SIG-M5 treated with dmso at 0.1 percent for 504 hours (cell line): ENCODE measurements around the gene CHN1.

ENCODE experiments used
- DNase-seq: peaks from one replicate; lab custom pipeline; 2025; ENCODE audit not compliant: unreplicated experiment; lab: John Stamatoyannopoulos, UW

Gene CHN1

DNA sequence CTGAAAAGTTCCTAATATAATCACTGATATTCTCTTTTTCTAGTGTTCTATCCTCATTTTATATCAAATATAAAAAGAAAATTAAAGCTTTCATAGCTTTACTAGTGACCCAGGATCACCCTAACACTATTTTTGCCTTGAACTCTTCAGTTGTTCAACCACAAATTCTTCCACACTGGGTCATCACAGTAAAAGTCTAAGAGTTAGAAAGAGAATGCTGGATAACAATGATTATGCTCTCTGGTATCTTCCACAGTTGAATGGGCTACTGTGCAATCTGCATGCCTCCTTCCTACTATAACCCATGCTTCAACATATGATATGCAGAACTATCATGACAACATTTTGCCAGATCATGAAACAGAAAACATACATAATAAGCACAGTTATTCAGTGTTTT, 32.3 kb downstream of the CHN1 start:
- no peak for DNase-seq

DNA sequence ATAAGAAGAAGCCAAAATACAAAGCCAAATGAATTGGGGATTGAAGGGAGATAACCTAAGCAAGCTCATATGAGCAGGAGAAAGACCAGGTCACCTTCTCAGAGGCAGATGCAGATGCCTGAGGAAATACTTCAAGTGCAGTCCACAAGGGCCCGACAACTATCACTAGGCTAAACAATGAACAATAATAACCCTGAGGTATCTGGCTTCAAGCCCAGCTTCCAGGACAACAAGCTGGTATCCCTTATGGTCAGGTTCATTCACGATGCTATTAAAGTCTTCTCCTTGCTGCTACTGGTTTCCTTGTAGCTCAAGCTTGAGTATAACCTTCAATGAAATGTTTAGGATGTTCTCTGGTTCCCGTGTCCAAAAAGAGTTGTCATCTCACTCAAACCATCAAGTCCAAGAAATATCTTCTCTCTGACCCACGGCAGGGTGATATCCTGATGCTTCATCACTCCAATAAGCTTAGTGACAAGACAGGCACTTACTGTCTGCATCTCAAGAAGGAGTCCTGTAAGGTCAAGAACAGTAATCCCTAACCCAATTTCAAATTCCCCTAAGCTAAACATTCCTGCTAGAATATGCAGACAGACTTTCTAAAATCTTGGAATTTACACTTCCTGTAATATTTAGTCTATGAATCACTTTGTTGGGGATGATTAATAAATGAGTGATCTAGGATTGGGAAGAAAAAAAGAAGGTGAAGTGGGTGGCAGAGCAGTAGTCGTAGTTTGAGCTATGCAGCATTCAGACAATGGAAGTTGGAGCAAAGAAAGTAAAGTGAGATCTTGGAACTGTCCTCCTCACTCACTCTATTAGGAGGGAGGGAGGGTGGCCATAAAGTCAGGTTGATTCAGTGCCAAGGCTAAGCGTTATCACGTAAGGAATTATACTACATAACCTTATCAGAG, 33.1 kb downstream of the CHN1 start:
- no peak for DNase-seq

DNA sequence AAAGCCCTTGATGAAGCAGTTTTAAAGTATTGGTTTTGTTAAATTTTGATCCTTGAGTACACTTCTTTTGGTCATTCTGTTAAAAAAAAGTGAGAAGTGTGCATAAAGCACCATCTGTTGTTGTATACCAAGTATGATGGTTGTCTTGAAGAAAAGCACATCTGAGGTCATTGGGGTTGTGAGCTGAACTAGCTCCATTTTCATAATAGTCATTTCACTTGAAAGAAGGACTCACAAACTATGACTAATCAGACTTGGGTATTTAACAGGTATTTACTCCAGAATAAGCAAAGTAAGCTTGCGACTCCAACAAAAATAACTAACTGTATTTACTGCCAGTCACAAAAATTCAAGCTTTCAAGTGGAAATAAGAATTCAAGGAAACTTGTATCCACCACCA, 35.1 kb downstream of the CHN1 start:
- no peak for DNase-seq

DNA sequence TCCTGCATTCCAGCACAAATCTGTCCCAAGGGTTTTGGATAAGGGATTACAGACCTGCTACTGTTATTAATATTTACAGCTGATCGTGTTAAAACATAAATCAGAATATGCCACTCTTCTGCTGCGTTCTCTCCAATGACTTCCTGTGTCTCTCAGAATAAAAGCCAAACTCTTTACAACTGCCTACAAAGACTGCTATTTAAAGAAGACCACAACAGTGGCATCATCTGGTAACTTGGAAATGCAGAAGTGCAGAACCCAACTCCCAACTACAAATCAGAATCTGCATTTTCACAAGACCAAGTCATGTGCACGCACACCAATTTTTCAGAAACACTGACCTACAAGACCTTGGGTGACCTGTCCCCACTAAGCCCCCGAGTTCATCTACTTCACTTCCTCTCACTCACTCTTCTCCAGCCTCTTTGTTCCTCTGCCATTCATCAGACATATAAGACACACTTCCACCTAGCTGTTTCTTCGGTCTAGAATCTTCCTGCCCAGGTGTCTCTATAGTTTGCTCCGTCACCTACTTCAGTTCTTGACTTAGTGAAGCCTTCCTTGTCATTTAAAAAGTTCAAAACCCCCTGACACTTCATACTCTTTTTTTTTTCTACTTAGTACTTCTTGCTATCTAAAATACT, 36.0 kb downstream of the CHN1 start:
- no peak for DNase-seq

DNA sequence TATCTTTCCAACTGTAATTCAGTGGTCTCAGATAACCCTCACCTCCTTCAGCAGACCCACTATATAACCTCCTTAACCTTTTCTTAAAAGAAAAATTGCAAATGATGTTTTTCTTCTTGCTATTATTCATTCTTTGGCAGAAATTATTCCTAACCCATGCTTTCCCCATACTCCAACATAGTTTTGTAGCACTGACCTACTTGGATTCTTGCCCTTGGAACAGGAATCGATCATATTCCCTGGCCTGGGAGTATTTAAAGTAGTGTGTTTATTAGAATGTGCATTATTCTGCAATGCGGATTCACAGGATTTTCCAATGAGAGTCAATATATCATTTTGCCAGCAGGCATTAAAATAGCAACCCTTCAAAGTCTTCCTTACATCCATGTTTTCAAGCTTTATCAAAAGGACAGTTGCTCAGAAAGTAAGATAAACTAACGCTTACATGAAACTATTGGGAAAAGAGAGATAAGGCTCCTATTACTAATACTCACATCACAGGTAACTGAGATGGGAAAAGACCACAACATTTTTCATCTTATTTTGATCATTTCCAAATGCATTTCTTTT, 37.4 kb downstream of the CHN1 start:
- no peak for DNase-seq

DNA sequence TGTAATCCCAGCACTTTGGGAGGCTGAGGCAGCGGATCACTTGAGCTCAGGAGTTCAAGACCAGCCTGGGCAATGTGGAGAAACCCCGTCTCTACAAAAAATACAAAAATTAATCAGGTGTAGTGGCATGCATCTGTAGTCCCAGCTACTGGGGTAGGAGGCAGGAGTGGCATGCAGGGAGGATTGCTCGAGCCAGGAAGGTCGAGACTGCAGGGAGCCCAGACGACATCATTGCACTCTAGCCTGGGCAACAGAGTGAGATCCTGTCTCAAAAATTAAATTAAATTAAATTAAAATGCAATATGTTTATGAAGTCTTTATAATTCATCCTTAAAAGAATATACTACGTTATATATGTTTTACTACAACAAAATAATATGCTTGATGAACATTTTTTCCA, 38.1 kb downstream of the CHN1 start:
- DNase-seq, result no peak

DNA sequence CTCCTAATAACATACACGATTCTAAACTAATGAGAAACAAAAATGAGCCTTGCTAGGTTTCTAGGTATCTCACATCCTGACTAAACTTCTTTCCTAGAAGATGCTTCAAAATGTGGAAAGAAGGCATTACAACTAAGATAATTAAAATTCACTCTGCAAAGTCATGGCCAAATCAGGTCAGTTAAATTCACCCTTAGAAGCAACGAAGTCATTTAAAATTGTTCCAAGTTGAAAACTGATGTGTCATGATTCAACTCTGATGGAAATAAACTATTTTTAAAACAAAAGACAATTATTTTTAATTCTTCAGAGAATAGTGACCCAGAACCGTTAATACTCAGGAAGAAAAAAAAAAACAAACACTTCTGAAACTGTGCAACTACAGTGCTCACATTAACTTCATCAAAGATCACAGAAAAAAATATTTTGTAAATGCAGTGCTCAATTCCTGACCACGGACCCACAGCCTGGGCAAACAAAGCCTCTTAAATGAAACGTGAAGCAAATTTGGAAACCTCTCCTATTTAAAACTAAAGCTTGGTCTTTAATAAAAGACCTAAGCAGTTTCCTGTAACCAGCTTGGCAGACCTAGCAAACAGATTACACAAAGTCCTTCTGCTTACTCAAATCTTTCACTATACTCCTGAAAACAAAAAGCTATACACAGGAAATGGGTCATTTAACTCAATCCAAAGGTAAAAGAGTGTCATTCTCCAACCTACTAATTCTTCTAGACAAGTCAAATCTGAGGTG, 39.0 kb downstream of the CHN1 start:
- no peak for DNase-seq

DNA sequence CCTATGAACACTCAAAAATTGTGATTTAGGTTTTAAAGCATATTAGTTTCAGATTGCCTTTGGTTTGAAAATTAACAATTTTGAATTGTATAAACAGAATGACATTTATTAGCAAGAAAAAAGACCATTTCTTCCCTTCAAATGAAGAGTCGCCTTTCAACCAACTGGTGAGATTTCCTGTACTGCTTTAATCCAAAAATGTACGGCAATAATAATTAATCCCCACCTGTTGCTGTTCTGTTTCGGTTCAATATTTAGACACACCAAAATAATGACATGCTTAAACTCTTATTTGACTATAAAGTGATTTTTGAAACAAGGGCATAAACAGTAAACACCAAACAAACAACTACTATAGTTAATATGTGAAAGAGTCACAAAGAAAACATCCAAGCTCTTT, 39.6 kb downstream of the CHN1 start:
- DNase-seq, result no peak

DNA sequence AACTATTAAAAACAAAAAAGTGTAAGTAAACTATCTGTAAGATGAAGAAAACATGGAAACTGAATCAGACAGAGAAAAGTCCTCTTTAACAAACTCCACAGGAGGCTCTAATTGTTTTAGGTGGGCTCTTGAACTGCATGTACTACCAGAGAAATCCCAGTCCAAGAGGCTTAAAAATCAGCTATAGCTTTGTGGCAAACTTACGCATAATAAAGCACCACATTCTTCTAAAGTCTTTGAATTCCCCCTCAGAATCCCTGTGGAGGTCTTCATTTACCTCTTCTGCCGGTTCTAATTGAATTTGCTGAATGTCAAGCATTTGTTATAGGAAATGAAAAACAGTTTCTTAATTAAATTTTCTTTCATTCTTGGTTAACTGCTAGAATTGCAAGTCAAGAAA, 40.8 kb downstream of the CHN1 start:
- DNase-seq, result no peak

DNA sequence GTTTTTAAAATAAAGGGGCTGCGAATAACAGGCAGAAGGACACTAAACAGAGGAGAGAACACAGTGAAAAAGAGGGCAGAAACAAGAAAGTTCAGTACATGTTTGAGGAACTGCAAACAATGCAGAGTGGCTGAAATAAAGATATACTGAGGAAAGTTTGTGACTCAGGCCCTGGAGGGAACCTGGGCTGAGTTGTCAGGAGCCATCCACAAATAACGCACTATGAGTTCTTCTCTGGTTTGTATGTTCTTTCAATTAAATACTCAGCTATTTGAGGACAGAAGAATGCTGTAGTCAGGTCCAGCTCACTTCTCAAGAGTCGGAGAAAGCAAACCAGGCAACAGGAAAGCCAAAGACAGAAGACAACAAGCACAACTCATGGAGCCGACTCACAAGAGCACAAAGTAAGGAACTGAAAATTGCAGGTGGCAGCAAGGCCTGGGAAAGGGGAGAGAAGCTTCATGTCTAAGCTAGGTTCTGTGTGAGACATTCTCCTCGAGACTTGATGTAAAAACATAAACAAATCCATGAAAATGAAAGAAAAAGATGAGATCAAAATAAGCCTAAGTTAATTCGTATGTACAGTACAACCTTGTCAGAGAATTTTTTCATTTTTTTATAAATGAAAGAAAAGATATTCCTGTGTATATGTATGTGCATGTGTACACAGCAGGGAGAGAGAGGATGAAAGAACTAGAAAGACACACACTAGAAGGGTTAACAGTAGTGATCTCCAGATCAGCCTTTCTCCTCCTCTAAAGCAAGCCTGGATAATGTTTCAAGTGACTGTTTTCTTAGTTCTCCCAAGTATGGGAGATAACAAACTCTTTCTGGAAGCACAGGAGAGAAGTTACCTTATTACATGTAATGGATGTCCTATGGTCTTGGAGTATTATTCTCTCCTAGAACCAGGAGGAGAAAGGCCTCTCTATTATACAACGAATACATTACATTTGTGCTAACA, 41.5 kb downstream of the CHN1 start:
- no peak for DNase-seq

DNA sequence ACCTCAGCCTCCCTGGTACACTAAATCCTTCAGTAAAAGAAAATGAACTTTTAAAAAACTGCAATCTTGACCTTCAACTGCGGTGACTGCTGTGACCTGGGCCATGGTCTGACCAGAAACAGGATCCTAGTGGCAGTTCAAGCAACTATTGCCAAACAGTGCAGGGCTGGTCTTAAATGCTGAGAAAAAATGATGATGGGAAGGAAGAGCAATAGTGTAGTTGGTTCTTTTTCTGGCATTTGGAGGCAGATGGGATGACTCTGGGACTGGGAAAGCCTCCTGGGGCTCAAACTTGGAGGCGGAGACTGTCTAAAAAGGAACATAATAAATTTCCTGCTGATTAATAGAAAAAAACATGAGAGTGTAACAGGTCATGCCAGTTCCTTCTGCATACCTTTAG, 45.4 kb downstream of the CHN1 start:
- DNase-seq, result no peak

DNA sequence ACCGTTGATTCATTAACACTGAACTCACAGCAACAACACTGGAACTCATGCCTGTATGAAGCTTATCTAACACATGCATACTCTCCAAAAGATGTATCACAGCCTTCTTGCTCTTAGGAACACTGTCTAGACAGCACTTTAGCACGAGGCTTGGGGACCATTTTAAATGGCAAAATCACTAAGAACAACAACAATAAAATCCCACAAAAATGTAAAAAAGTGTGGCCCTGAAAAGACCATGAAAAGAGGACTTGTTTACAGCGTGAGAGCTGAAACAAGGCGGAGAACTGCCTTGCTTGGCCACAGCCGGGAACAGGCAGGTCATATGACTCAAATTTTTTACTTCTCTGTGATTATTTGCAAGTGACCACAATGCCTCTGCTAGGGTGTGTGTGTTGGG, 48.1 kb downstream of the CHN1 start:
- no peak for DNase-seq

DNA sequence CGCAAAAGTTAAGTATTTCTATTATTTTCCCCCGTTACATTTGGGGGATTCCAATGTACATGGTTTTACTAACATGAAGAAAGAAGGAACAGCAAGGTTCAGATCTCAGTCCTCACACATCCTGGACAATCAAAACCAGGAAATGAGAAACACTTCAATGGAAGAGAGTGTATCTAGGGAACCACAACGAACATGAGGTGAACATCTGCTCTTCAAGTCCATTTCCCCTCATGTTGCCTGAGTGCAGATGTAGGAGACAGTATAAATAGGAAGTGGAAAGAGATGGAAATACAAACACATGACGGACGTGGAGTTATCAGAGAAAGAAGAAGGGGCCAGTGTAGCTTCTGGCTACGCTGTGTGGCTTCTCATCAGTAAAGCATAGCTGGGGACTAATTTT, 52.6 kb downstream of the CHN1 start:
- DNase-seq, result no peak

DNA sequence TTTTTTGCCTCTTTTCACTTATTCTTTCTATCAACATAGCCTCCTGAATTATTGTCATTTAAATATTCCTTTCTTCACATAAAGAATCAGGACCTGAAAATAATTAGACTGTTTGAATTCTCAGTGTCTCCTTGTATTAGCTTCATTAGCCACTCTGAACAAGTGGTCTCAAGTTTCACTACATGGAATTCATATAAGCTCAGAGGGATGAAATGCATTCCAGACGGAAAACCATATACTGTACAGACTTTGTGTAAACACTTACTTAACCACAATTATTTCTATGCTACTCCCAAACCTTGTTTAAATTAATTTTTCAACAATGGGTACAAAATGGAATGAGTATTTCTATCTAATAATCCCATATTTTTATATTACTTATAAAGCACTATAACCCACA, 53.4 kb downstream of the CHN1 start:
- DNase-seq, result no peak

DNA sequence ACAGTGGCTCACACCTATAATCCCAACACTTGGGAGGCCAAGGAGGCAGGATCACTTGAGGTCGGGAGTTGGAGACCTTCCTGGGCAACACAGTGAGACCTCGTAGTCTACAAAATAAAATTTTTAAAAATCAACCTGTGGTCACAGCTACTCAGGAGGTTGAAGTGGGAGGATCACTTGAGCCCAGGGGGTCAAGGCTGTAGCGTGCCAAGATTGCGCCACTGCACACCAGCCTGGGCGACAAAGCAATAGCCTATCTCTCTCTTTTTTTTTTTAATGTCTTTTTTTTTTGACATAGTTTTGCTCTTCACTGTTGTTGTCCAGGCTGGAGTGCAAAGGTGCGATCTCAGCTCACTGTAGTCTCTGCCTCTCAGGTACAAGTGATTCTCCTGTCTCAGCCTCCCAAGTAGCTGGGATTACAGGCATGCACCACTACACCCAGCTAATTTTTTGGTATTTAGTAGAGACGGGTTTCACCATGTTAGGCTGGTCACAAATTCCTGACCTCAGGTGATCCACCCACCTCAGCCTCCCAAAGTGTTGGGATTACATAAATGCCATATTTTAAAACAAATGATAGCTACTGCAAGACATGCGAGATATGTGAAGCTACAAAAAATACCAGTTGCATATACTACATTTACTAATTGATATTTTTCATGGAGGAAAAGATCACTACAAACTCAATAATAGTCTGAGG, 55.0 kb downstream of the CHN1 start:
- no peak for DNase-seq

DNA sequence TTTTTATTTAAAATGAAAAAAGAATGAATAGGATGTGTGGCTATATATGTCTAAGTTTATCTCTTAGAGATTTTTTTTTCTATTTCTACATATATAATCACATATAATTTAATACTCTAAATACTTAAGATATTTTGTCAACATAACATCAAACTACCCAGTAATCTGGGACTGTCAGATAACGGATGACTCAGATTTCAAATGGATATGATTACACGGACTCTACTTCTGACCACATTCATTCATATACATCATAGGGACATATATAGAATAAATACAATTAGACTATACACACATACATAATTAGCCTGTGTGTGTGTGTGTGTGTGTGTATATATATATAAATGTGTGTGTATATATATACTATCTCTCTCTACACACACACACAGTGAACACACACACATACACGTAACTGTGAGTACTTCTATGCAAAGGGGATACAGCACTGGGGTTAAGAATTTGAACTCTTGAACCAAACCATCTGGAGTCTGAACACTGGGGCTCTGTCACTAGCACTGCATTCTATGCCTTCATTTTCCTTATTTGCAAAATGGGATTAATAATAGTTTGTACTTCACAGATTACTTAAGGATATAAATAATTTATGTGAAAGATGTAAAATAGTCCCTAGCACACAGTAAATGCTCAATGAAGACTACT, 59.5 kb downstream of the CHN1 start:
- DNase-seq, result no peak

DNA sequence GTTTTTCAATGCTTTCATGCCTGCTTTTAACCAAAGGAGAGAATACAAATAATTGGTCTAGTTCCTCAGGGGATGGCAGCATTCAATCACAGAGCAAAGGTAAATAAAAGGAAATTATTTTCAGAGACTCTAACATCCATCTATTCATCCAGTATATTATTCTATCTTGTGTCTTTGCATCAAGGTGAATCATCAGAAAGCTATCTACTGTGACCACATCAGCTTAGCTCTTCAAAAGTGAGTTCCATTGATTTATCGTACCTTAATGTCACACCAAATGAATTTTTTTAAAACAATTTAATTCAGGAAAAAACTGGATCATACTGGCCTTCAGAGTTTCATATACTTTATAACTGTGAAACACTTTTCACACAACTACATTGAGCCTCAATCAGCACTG, 66.1 kb downstream of the CHN1 start:
- no peak for DNase-seq

DNA sequence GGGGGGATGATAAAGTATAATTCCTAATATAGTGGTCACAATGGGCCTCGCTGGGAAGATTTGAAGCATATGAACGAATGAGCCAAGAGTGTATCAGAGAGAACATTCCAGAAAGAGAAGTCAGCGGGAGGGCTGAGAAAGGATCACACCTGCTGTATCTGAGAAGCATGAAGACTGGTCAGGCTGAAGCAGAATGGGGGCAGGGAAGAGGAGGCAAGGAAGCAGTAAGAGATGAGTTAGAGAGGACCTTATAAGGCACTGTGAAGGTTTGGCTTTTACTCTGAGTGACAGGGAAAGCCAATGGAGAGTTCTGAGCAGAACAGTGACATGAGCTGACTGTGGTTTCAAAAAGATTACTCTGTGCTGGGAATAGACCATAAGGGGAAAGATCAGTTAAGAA, 73.5 kb downstream of the CHN1 start:
- no peak for DNase-seq

DNA sequence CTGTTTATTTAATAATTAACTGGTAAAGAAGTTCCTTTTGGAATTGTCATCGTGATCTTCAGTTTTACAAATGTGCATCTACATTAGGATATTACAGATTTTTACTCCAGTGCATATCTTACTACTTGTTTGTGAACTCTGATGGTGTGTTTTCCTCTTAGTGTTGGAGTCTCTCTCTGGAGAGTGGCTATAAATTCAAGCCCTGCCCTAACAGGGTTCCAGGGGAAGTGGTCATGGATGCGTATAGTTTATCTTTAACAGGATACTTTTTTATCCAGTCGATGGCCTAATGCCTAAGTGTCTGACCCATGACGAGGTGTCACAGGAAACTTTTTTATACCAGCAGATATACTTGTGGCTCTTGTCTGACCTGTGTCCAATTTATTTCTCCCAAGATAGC, 75.4 kb downstream of the CHN1 start:
- no peak for DNase-seq
